Endothelial cell of umbilical vein (primary cell): ENCODE measurements around the gene TIMM29. TPM values are rescaled to one million over a fixed set of nuclear protein-coding genes. Genes with fewer than 3 reads are reported as not detected.

Experiments used
- BruUV-seq: library from RNA; stranded (reverse); fragments of 400-500 nt; replicated peaks from 2 replicates; lab custom pipeline; 2021; lab: Mats Ljungman, UMichigan
- CTCF ChIA-PET: fragments of 300-600, 350-600 bp; sonication (Branson Sonifier 250); formaldehyde crosslinking; loops from one replicate; lab custom pipeline; 2021; ENCODE audit warnings: antibody characterized with exemption, inconsistent platforms; lab: Charles Lee
- POLR2A ChIA-PET: fragments of 300-600, 350-600 bp; sonication (Branson Sonifier 250); formaldehyde crosslinking; loops from one replicate; lab custom pipeline; 2021; ENCODE audit warnings: antibody characterized with exemption, inconsistent platforms; lab: Charles Lee
- DNase-seq: peaks from one replicate; pipeline ENCODE4 v3.0.0-alpha.2; 2011; ENCODE audit warnings: low read depth, low spot score
- FAIRE-seq: peaks from 2 replicates; lab custom pipeline; 2011; peaks lifted over from hg19 to GRCh38; lab: Jason Lieb, UNC
- H2AFZ ChIP-seq: 2 replicates; pipeline ENCODE4 v1.6.0; 2012; ENCODE audit warnings: low read depth, low read length, control low read depth, inconsistent platforms
- H3K27ac ChIP-seq: 2 replicates; pipeline ENCODE4 v1.5.1; 2011; ENCODE audit warnings: low read depth, mild to moderate bottlenecking, control low read depth, low read length, moderate library complexity; ENCODE audit not compliant: insufficient read depth
- H3K27me3 ChIP-seq, 2 experiments: 2 replicates each; pipeline versions ENCODE4 v1.6.0 to v1.6.1; 2011; ENCODE audit warnings: low read length in 2 of 2, mixed read lengths in 1 of 2; ENCODE audit not compliant: control insufficient read depth in 2 of 2, insufficient read depth in 2 of 2
- H3K36me3 ChIP-seq, 2 experiments: 2 replicates in 1 of 2; 3 replicates in 1 of 2; pipeline ENCODE4 v1.5.1; 2011; ENCODE audit warnings: low read length in 2 of 2, mild to moderate bottlenecking in 1 of 2, moderate library complexity in 1 of 2; ENCODE audit not compliant: control insufficient read depth in 2 of 2, insufficient read depth in 2 of 2; ENCODE audit errors: extremely low read depth in 1 of 2
- H3K4me1 ChIP-seq: 3 replicates; pipeline ENCODE4 v1.5.1; 2011; ENCODE audit warnings: mild to moderate bottlenecking, low read length; ENCODE audit not compliant: control insufficient read depth, insufficient read depth; ENCODE audit errors: extremely low read depth
- H3K4me2 ChIP-seq: 2 replicates; pipeline ENCODE4 v1.6.1; 2011; ENCODE audit warnings: low read length, control low read depth, mixed read lengths; ENCODE audit not compliant: insufficient read depth
- H3K4me3 ChIP-seq, 3 experiments: fragments of 200-600 bp in 1 of 3; sonication (generic), shearing (Covaris generic) in 1 of 3; replicated peaks in 1 of 3; 2 replicates each; pipeline ENCODE4 v1.5.1; 2011 to 2016; ENCODE audit warnings: control low read depth in 3 of 3, low read length in 3 of 3, mild to moderate bottlenecking in 2 of 3, inconsistent platforms in 1 of 3, low read depth in 1 of 3, moderate library complexity in 1 of 3; ENCODE audit not compliant: insufficient read depth in 1 of 3
- H3K79me2 ChIP-seq: 2 replicates; pipeline ENCODE4 v1.6.0; 2012; ENCODE audit warnings: low read length, inconsistent platforms; ENCODE audit not compliant: control insufficient read depth, insufficient read depth
- H3K9ac ChIP-seq: replicated peaks from 2 replicates; pipeline ENCODE3; 2011; ENCODE audit warnings: low read length, control low read depth; ENCODE audit not compliant: insufficient read depth; ENCODE audit errors: extremely low read depth
- H3K9me1 ChIP-seq: replicated peaks from 3 replicates; pipeline ENCODE4 v1.6.0; 2011; ENCODE audit warnings: mild to moderate bottlenecking, low read length; ENCODE audit not compliant: control insufficient read depth, insufficient read depth; ENCODE audit errors: extremely low read depth
- H3K9me3 ChIP-seq: replicated peaks from 2 replicates; pipeline ENCODE4 v1.5.1; 2012; ENCODE audit warnings: low read length, inconsistent platforms; ENCODE audit not compliant: control insufficient read depth, insufficient read depth
- H4K20me1 ChIP-seq: replicated peaks from 2 replicates; pipeline ENCODE3; 2011; ENCODE audit warnings: mild to moderate bottlenecking, low read length; ENCODE audit not compliant: control insufficient read depth, insufficient read depth; ENCODE audit errors: extremely low read depth
- EZH2 ChIP-seq: IDR thresholded peaks from 2 replicates; pipeline ENCODE4 v1.6.1; 2012; ENCODE audit warnings: borderline replicate concordance, low read depth, mild to moderate bottlenecking, moderate library complexity, low read length, inconsistent platforms; ENCODE audit not compliant: severe bottlenecking
- FOS ChIP-seq: IDR thresholded peaks from 2 replicates; pipeline ENCODE4 v1.6.1; 2011; ENCODE audit warnings: mild to moderate bottlenecking, low read length, moderate library complexity, borderline replicate concordance; ENCODE audit not compliant: insufficient read depth
- GATA2 ChIP-seq: IDR thresholded peaks from 2 replicates; pipeline ENCODE4 v1.7.0; 2011; ENCODE audit warnings: low read depth, mild to moderate bottlenecking, moderate library complexity, mixed read lengths, low read length; ENCODE audit not compliant: insufficient read length, insufficient read depth
- JUN ChIP-seq: IDR thresholded peaks from 2 replicates; pipeline ENCODE4 v1.6.1; 2011; ENCODE audit warnings: borderline replicate concordance, low read depth; ENCODE audit not compliant: insufficient read length, insufficient read depth
- MAX ChIP-seq: IDR thresholded peaks from 2 replicates; pipeline ENCODE4 v1.6.1; 2011; ENCODE audit not compliant: insufficient read depth, insufficient read length
- MYC ChIP-seq: IDR thresholded peaks from one replicate; pipeline ENCODE4 v1.6.1; 2011; ENCODE audit warnings: mild to moderate bottlenecking, low read depth, low read length
- POLR2A ChIP-seq: IDR thresholded peaks from 2 replicates; pipeline ENCODE4 v1.6.1; 2012; ENCODE audit warnings: low read depth, mild to moderate bottlenecking, control low read depth, low read length
- POLR2AphosphoS5 ChIP-seq: IDR thresholded peaks from 2 replicates; pipeline ENCODE4 v1.6.1; 2012; ENCODE audit warnings: low read depth, mild to moderate bottlenecking, control low read depth, low read length, moderate library complexity; ENCODE audit not compliant: insufficient read depth
- dilution Hi-C: fragments of 300-500 bp; cut with MboI; formaldehyde crosslinking; loops from one replicate; pipeline ENCODE4 v1.15.0; 2019; ENCODE audit warnings: low sequenced_read_pairs; ENCODE audit not compliant: extremely low pct_ligation_motif_present
- intact Hi-C: fragments of 100-400 bp; cut with micrococcal nuclease; formaldehyde crosslinking; loops from one replicate; pipeline ENCODE4 v1.10.0; 2022
- polyA plus RNA-seq, 4 experiments: library from polyadenylated mRNA; depleted of rRNA in 3 of 4; stranded (reverse) in 3 of 4; unstranded in 1 of 4; fragments of >200 nt; gene quantifications; 2 replicates each; pipeline versions ENCODE4 v1.2.1 to v1.2.3, GENCODE V29; 2011 to 2012; ENCODE audit warnings: missing spikeins in 1 of 4
- total RNA-seq: library from RNA; stranded (reverse); gene quantifications from 2 replicates; pipeline ENCODE4 v1.2.3, GENCODE V29; 2021
- TF ChIP-seq, protein P1 (sequence below), 2 donors: IDR thresholded peaks; 1 replicate in 1 of 2; 2 replicates in 1 of 2; pipeline ENCODE4 v1.5.1; 2011; ENCODE audit warnings: low read length in 2 of 2, mild to moderate bottlenecking in 2 of 2, moderate library complexity in 2 of 2, control low read depth in 1 of 2, inconsistent platforms in 1 of 2, low read depth in 1 of 2; ENCODE audit not compliant: insufficient read depth in 1 of 2; ENCODE audit errors: extremely low read depth in 1 of 2

The TIMM29 gene
- total and polyA plus RNA-seq, 2 donors (not counting 3 experiments of a cell fraction or from before 2014, with no cell fraction given): 10.7 to 20.6 TPM

DNA sequence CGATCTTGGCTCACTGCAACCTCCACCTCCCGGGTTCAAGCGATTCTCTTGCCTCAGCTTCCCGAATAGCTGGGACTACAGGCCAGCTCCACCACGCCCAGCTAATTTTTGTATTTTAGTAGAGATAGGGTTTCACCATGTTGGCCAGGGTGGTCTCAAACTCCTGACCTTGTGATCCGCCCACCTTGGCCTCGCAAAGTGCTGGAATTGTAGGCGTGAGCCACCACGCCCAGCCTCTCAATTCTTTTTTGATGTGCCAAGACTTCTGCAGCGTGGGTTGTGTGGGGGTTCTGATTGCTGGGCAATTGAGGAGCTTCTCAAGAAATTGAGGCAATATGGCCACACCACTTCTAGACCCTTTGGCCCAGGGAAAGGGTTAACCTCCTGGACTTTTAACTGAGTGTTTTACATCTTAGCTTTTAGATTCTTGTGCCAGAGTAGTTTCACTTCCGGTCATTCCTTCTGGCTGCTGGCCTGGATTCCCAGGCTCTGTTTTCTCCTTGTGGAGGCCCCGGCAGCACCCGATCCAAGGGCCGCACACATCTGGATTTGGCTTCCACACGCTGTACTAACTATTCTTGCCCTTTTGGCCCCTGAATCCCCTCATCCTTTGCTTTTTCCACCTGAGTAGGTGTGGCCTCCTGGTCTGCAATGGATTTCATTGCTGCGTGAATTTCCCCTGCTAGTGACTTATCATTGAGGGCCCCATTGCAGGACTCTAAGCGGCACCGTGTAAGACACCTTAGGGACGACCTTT is 46.9 kb downstream of the TIMM29 start:
- no peak overlapping the region for H3K9ac ChIP-seq
- H3K79me2 ChIP-seq: peaks cover 93% of the 10 kb centered on the region
- no peak overlapping the region for H3K4me2 ChIP-seq
- H3K4me3 ChIP-seq: no peak overlapping the region
- no peak overlapping the region for H3K27ac ChIP-seq
- POLR2A ChIA-PET: interaction anchor here (0.6 to 1.2 kb wide), 2 partner anchors 18 to 34 kb away, joined by 5 read pairs; no protein-coding TSS in a partner anchor
- no peaks in the 10 kb centered on the region for H4K20me1 ChIP-seq
- H3K27me3 ChIP-seq: no peaks in the 10 kb centered on the region
- intact Hi-C loops: loop anchor here (2.0 kb wide), 1 partner anchor 39 kb away; no protein-coding TSS in a partner anchor
- no peaks in the 10 kb centered on the region for H3K9me1 ChIP-seq
- BruUV-seq: no TSS peak
- CTCF ChIA-PET: interaction anchor here (0.9 to 3.6 kb wide), 9 partner anchors 14 to 103 kb away, joined by 3 to 24 read pairs (median 3); partner anchors contain the start of gene SMARCA4
- H3K4me1 ChIP-seq: peaks cover 7% of the 10 kb centered on the region
- dilution Hi-C loops: no loop called here
- no peaks in the 10 kb centered on the region for H3K9me3 ChIP-seq
- FAIRE-seq (peak; percentile 85), DNase-seq (peak; percentile 58)
- no peak for TF ChIP-seq MYC
- TF ChIP-seq EZH2: no peak
- TF ChIP-seq, protein P1, sequence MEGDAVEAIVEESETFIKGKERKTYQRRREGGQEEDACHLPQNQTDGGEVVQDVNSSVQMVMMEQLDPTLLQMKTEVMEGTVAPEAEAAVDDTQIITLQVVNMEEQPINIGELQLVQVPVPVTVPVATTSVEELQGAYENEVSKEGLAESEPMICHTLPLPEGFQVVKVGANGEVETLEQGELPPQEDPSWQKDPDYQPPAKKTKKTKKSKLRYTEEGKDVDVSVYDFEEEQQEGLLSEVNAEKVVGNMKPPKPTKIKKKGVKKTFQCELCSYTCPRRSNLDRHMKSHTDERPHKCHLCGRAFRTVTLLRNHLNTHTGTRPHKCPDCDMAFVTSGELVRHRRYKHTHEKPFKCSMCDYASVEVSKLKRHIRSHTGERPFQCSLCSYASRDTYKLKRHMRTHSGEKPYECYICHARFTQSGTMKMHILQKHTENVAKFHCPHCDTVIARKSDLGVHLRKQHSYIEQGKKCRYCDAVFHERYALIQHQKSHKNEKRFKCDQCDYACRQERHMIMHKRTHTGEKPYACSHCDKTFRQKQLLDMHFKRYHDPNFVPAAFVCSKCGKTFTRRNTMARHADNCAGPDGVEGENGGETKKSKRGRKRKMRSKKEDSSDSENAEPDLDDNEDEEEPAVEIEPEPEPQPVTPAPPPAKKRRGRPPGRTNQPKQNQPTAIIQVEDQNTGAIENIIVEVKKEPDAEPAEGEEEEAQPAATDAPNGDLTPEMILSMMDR (IDR thresholded peaks at IDR 0.05; ENCODE audit: extremely low read depth in 1 of 2, insufficient read depth in 1 of 2, low read depth in 1 of 2, low read length in 2 of 2): no peak
- no peak for TF ChIP-seq POLR2AphosphoS5
- no peak for TF ChIP-seq FOS
- no peak for TF ChIP-seq MAX
- TF ChIP-seq GATA2: no peak
- no peak for TF ChIP-seq JUN
- TF ChIP-seq POLR2A: no peak
- H2AFZ ChIP-seq: no peak overlapping the region
- no peaks in the 10 kb centered on the region for H3K36me3 ChIP-seq
